ENCODE data around the gene MED26.

DNA sequence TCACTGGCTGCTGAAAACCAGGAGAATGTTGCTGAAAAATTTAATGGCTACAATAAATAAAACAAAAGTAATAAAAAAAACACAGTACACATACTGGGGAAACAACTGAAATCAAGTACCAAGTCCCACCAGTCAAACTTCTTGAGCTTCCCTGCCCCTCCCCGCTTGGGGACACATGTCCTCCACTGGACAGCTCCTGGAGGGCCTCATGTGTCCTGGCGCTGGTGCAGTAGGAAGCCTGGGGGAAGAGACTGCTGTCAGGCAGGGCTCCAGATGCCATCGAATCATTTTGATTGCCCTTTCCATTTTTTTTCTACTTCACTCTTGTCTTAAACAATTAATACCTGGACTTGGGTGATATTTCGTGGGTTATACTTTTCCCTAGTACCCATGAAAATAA is 29.2 kb downstream of the MED26 start:
- no peak for TF ChIP-seq POLR2A (IDR thresholded peaks at IDR 0.05; ENCODE audit: low read length)
- TF ChIP-seq GATA1 (IDR thresholded peaks at IDR 0.05; ENCODE audit: low read depth, low read length): no peak

Measured in erythroblast (primary cell).